CD4-positive, CD25-positive, alpha-beta regulatory T cell (primary cell): ENCODE measurements around the gene COG5. TPM values are rescaled to one million over a fixed set of nuclear protein-coding genes. Genes with fewer than 3 reads are reported as not detected.

ENCODE experiments used
- ATAC-seq, 2 donors: fragments of 150-1000 bp; cut with Tn5 transposase; one replicate each; pipeline ENCODE4 v1.10.0; 2021; ENCODE audit warnings: low read depth in 2 of 2, moderate number of reproducible peaks in 2 of 2, moderate library complexity in 1 of 2
- DNase-seq, 3 donors: peaks; one replicate each; pipeline versions ENCODE4 v3.0.0 to v3.0.0-alpha.2; 2012 to 2022; ENCODE audit warnings: mixed read lengths in 1 of 3
- H3K27ac ChIP-seq: one replicate; pipeline ENCODE4 v1.7.0; 2013; ENCODE audit warnings: mild to moderate bottlenecking, low read length; ENCODE audit not compliant: insufficient read depth, poor library complexity, severe bottlenecking
- H3K27me3 ChIP-seq: one replicate; pipeline ENCODE4 v1.7.0; 2013; ENCODE audit warnings: low read length; ENCODE audit not compliant: control insufficient read depth, insufficient read depth
- H3K36me3 ChIP-seq: one replicate; pipeline ENCODE4 v1.7.0; 2013; ENCODE audit warnings: mild to moderate bottlenecking, low read length, moderate library complexity; ENCODE audit not compliant: control insufficient read depth, insufficient read depth
- H3K4me1 ChIP-seq: 2 replicates; pipeline ENCODE4 v1.7.0; 2013; ENCODE audit warnings: mild to moderate bottlenecking, low read length; ENCODE audit not compliant: insufficient read depth, control insufficient read depth, poor library complexity, severe bottlenecking
- H3K4me3 ChIP-seq: one replicate; pipeline ENCODE4 v1.7.0; 2013; ENCODE audit warnings: low read depth, mild to moderate bottlenecking, low read length, moderate library complexity
- H3K9me3 ChIP-seq, 2 experiments: 1 replicate in 1 of 2; 2 replicates in 1 of 2; pipeline ENCODE4 v1.7.0; 2013; ENCODE audit warnings: low read length in 2 of 2, mild to moderate bottlenecking in 1 of 2, moderate library complexity in 1 of 2; ENCODE audit not compliant: control insufficient read depth in 2 of 2
- H3K27ac Mint-ChIP-seq, 3 donors: one replicate each; pipeline ENCODE4 v1.8.0; 2020 to 2022; ENCODE audit warnings: mild to moderate bottlenecking in 3 of 3, mixed read lengths in 3 of 3, moderate library complexity in 2 of 3
- H3K27me3 Mint-ChIP-seq: one replicate; pipeline ENCODE4 v1.8.0; 2022; ENCODE audit warnings: mild to moderate bottlenecking, mixed read lengths
- H3K36me3 Mint-ChIP-seq: one replicate; pipeline ENCODE4 v1.8.0; 2020; ENCODE audit warnings: mixed read lengths
- H3K4me1 Mint-ChIP-seq, 4 donors: one replicate each; pipeline ENCODE4 v1.8.0; 2020 to 2022; ENCODE audit warnings: mixed read lengths in 4 of 4, mild to moderate bottlenecking in 1 of 4
- H3K4me3 Mint-ChIP-seq, 4 donors: one replicate each; pipeline ENCODE4 v1.8.0; 2020 to 2022; ENCODE audit warnings: mild to moderate bottlenecking in 4 of 4, mixed read lengths in 4 of 4, moderate library complexity in 3 of 4
- H3K9me3 Mint-ChIP-seq, 7 donors: one replicate each; pipeline ENCODE4 v1.8.0; 2020 to 2022; ENCODE audit warnings: mixed read lengths in 7 of 7, mild to moderate bottlenecking in 3 of 7, moderate library complexity in 2 of 7
- polyA plus RNA-seq, 4 donors: library from polyadenylated mRNA; unstranded; fragments of 300-500 nt; fragmentation: Illumina TruSeq; gene quantifications; one replicate each; pipeline ENCODE4 v1.2.3, GENCODE V29; 2021
- total RNA-seq: library from RNA; stranded (reverse); gene quantifications from one replicate; pipeline ENCODE4 v1.2.3, GENCODE V29; 2022

The COG5 gene
- total and polyA plus RNA-seq, 5 donors from 2014 or later = 23.2 to 68.2 (median 34.5) TPM

DNA sequence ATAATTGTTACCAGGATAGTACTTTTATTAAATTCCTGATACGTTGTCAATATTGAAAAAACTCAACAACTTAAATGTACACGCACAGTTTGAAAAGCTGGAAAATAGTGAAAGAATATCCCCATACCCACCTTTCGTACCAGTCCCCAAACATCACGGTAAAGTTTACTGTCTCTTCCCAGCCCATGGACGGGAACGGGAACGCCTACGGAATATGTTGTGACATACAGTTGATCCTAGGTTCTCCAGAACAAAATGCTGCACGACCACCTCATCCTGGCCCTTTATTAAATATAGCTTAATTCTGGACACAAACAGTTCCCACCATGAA lies 15.8 kb upstream of the COG5 start:
- no peak for ATAC-seq
- H3K4me1 Mint-ChIP-seq = peaks cover 16 to 31% (median 24%) of the 10 kb centered on the region in 4 donors
- no peak for DNase-seq
- H3K36me3 ChIP-seq = peaks cover 5% of the 10 kb centered on the region
- peaks cover 24% of the 10 kb centered on the region for H3K4me1 ChIP-seq
- no peaks in the 10 kb centered on the region for H3K9me3 Mint-ChIP-seq
- H3K9me3 ChIP-seq = no peaks in the 10 kb centered on the region
- H3K27me3 Mint-ChIP-seq = no peaks in the 10 kb centered on the region
- peaks cover 7% of the 10 kb centered on the region for H3K36me3 Mint-ChIP-seq
- H3K27ac ChIP-seq = peak overlapping the region; percentile 70
- H3K4me3 Mint-ChIP-seq = peak overlapping the region; percentile 89 to 95 (median 91)
- H3K4me3 ChIP-seq = peak overlapping the region; percentile 93
- H3K27me3 ChIP-seq = no peaks in the 10 kb centered on the region
- H3K27ac Mint-ChIP-seq = peak overlapping the region; percentile 63 to 90 (median 90)

- ATAC-seq (no peak), DNase-seq (no peak)
- Mint-ChIP-seq H3K27ac (no peak overlapping the region), H3K36me3 (peaks cover 22% of the 10 kb centered on the region), H3K9me3 (no peaks in the 10 kb centered on the region), H3K27me3 (no peaks in the 10 kb centered on the region), H3K4me3 (no peak overlapping the region), H3K4me1 (peaks cover 0 to 2% (median 1%) of the 10 kb centered on the region in 4 donors)
- Histone ChIP-seq H3K9me3 (no peaks in the 10 kb centered on the region), H3K36me3 (peaks cover 9% of the 10 kb centered on the region), H3K27ac (no peak overlapping the region), H3K27me3 (no peaks in the 10 kb centered on the region), H3K4me1 (no peaks in the 10 kb centered on the region), H3K4me3 (no peak overlapping the region)
These were observed 9.8 kb upstream of the COG5 start for GRCh38 chr7:107573537-107573936.

- Histone ChIP-seq H3K4me3 (no peak overlapping the region), H3K36me3 (peaks cover 11% of the 10 kb centered on the region), H3K27me3 (no peaks in the 10 kb centered on the region), H3K4me1 (no peaks in the 10 kb centered on the region), H3K27ac (no peak overlapping the region), H3K9me3 (no peaks in the 10 kb centered on the region)
- H3K4me3 Mint-ChIP-seq = no peak overlapping the region
- H3K27me3 Mint-ChIP-seq = no peaks in the 10 kb centered on the region
- no peak for ATAC-seq
- DNase-seq = no peak
- peaks cover 29% of the 10 kb centered on the region for H3K36me3 Mint-ChIP-seq
- peaks cover 0 to 14% (median 4%) of the 10 kb centered on the region in 4 donors for H3K4me1 Mint-ChIP-seq
- peaks cover 0 to 3% (median 0%) of the 10 kb centered on the region in 7 donors for H3K9me3 Mint-ChIP-seq
- H3K27ac Mint-ChIP-seq = no peak overlapping the region
These were observed 6.6 kb upstream of the COG5 start for GRCh38 chr7:107570298-107570697.

GRCh38 chr7:107564553-107565298 lies 1.0 kb upstream of the COG5 start:
- peak overlapping the region; percentile 90 for H3K27ac ChIP-seq
- peak overlapping the region; percentile 83 for H3K4me3 ChIP-seq
- H3K9me3 Mint-ChIP-seq = peaks cover 0 to 3% (median 0%) of the 10 kb centered on the region in 7 donors
- peak overlapping the region; percentile 92 to 98 (median 93) for H3K27ac Mint-ChIP-seq
- H3K36me3 ChIP-seq = peaks cover 2% of the 10 kb centered on the region
- H3K27me3 Mint-ChIP-seq = no peaks in the 10 kb centered on the region
- no peaks in the 10 kb centered on the region for H3K9me3 ChIP-seq
- DNase-seq = peak in 1 of 3 donors; percentile 52
- H3K4me1 Mint-ChIP-seq = peaks cover 32 to 57% (median 47%) of the 10 kb centered on the region in 4 donors
- peak overlapping the region; percentile 83 to 98 (median 90) for H3K4me3 Mint-ChIP-seq
- H3K36me3 Mint-ChIP-seq = peaks cover 17% of the 10 kb centered on the region
- no peak for ATAC-seq
- no peaks in the 10 kb centered on the region for H3K27me3 ChIP-seq
- H3K4me1 ChIP-seq = peaks cover 42% of the 10 kb centered on the region

DNA sequence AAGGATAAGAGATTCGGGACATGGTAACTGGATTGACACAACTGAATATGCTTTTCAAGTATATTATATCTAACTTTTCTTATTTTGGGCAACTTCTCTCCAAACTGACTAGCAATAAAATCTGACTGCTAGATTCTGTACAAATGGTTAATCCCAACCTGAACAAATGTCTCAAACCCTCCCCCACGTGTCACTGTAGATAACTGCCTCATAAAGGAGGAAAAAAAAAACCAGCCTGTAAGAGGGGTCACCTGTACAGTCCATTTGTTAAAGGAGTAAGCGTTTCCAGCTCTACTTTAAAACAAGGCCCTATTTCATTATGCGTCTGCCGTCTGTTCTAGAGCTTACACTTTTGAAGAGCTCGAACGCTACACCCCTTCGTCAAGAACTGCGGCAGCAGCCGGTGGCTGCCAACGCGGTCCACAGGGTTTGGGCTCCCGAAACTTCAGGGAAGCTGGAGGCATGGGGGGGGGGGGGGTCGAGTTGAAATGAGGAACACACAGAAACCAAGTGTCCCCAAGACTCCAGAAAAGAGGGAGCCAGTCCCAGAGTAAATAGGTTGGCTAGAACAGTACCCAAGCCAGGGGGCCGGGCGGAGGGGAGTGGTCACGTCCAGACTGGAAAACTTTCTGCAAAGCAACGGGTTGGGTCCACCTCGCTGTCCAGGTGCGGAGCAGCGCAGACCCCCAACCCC lies 492 bp downstream of the COG5 start:
- DNase-seq = peak in 1 of 3 donors; percentile 12
- Histone ChIP-seq H3K4me1 (peaks cover 46% of the 10 kb centered on the region), H3K27me3 (no peaks in the 10 kb centered on the region), H3K36me3 (peaks cover under 1% of the 10 kb centered on the region), H3K4me3 (peak overlapping the region; percentile 83), H3K27ac (peak overlapping the region; percentile 90), H3K9me3 (no peaks in the 10 kb centered on the region)
- Mint-ChIP-seq H3K27ac (peak overlapping the region; percentile 67 to 93 (median 92)), H3K27me3 (no peaks in the 10 kb centered on the region), H3K4me1 (peaks cover 40 to 68% (median 55%) of the 10 kb centered on the region in 4 donors), H3K9me3 (peaks cover 0 to 3% (median 0%) of the 10 kb centered on the region in 7 donors), H3K4me3 (peak overlapping the region; percentile 83 to 98 (median 90)), H3K36me3 (peaks cover 15% of the 10 kb centered on the region)
- peak; percentile 26 to 34 for ATAC-seq

DNA sequence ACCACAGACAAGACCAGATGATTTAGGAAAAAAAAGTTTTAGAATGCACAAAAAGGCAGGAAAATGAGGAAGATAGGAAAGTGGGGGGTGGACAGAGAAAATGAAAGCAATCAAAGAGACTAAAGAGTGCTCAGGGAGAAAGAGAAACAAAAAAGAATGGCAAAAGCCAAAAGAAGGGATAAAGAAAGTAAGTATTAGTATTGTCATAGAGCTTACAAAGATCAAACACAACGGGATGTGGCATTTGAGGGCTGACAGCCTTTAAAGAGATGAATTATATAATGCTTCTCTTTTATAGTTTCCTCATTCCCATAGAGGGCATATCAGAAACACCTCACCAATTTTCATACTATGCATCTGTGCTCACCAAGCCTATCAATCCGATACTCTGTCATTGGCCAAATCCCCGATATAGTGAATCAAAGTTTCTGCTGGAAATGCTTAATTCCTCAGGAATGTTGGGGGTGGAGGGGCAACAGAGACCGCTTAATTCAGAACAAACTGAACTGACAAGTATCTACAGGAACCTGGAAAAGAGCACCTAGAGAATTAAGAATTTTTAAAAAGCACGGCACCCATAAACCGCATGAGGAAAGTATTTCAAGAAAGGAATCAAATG lies 2.7 kb downstream of the COG5 start:
- ATAC-seq (peak in 1 of 2 donors; percentile 48), DNase-seq (peak in 2 of 3 donors; percentile 48 to 76)
- H3K9me3 ChIP-seq = no peaks in the 10 kb centered on the region
- peaks cover 46% of the 10 kb centered on the region for H3K4me1 ChIP-seq
- peak overlapping the region; percentile 65 for H3K4me3 ChIP-seq
- H3K27ac ChIP-seq = peak overlapping the region; percentile 76
- no peaks in the 10 kb centered on the region for H3K27me3 ChIP-seq
- H3K27ac Mint-ChIP-seq = peak overlapping the region; percentile 70 to 93 (median 92)
- peaks cover 12% of the 10 kb centered on the region for H3K36me3 ChIP-seq
- H3K36me3 Mint-ChIP-seq = peaks cover 17% of the 10 kb centered on the region
- peak overlapping the region; percentile 83 to 92 (median 90) for H3K4me3 Mint-ChIP-seq
- peaks cover 0 to 2% (median 0%) of the 10 kb centered on the region in 7 donors for H3K9me3 Mint-ChIP-seq
- H3K27me3 Mint-ChIP-seq = no peaks in the 10 kb centered on the region
- H3K4me1 Mint-ChIP-seq = peaks cover 45 to 80% (median 52%) of the 10 kb centered on the region in 4 donors

DNA sequence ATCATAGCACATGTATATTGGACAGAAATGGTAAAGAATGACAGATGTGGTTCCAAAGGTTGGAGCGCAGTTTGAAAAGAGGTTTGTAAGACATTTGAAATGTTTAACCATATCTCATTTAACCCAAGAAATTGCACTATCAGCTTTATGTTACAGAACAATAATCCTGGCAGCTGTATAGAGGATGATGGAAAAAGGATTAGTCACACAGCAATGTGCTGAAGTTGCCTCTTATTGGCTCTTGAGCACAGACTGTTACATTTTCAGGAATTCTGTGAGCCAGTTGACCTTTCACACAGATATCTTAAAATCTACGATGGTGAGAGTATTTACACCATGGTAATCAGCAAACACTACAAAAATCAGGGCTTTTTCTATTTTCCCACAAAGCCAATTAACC lies 3.9 kb downstream of the COG5 start:
- H3K36me3 ChIP-seq = peaks cover 22% of the 10 kb centered on the region
- peak overlapping the region; percentile 65 for H3K4me3 ChIP-seq
- no peak for DNase-seq
- H3K27me3 Mint-ChIP-seq = no peaks in the 10 kb centered on the region
- H3K9me3 Mint-ChIP-seq = no peaks in the 10 kb centered on the region
- peak overlapping the region in 1 of 3 donors; percentile 93 for H3K27ac Mint-ChIP-seq
- ATAC-seq = no peak
- H3K27me3 ChIP-seq = no peaks in the 10 kb centered on the region
- H3K4me1 Mint-ChIP-seq = peaks cover 46 to 84% (median 52%) of the 10 kb centered on the region in 4 donors
- peaks cover 51% of the 10 kb centered on the region for H3K4me1 ChIP-seq
- peaks cover 26% of the 10 kb centered on the region for H3K36me3 Mint-ChIP-seq
- peak overlapping the region in 2 of 4 donors; percentile 74 to 89 for H3K4me3 Mint-ChIP-seq
- H3K27ac ChIP-seq = peak overlapping the region; percentile 76
- H3K9me3 ChIP-seq = no peaks in the 10 kb centered on the region
